Activated CD4-positive, CD25-positive, alpha-beta regulatory T cell (primary cell): Measurements from ENCODE around the gene RAB44.

Experiments
- DNase-seq, 4 experiments: peaks; one replicate each; lab custom pipeline; 2025; lab: John Stamatoyannopoulos, UW

RAB44 gene

DNA sequence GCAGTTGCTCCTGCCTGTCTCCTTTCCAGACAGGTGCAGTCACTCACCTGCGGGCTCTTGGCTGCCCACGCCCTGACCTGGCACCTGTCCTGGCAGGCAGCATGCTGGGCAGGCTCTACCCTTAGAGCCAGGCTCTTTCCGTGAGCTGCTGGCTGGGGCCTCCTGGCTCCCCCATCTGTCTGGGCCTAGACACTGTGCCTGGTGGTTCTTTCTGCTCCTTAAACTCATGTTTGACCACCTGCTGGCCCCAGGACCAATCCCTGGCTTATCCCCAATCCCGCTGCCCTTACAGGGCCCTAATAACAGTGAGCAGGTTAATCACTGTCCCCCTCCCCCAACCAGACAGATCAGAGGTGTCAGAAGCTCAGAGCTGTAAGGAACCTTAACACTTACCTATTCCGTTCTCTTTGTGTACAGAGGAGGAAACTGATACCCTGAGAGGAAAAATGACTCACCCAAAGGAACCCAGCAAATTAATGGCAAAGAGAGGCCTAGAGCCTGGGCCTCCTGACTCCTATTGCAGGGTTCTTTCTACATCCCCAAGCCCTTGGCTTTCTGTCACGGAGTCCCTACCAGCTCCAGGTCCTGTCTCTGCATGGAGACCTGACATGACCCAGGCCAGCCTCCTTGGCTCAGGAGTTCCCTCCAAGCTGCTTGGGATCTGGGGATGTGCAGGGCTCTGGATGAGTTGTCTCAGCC is 54.7 kb downstream of the RAB44 start:
- DNase-seq, result no peak

DNA sequence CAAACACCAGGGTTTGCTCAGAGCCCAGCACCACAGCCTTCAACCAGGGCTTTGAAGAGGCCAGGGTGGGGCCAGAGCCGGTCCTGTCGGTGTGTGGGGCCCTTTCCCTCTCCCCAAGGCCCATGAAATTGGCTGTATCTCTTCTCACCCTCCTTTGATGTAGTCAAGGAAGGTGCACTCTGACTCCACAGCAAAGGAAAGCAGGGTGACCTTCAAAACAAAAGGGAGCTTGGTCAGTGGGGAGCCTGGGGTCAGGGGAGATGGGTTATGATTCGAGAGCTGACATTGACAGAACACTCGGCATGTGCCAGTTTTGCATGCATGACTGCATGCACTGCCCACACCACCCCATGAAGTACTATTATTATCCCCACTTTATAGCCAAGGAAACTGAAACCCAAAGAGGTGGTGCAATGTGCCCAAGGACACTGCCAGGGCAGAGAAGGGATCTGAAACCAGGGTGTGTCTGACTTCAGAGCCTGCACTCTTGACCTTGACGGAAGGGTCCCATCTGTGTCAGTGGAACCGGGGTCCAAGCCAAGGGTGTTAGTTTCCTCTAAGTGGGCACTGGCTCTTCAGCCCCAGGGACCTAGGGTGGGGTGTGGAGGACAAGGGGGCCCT is 55.4 kb downstream of the RAB44 start:
- DNase-seq, result no peak

DNA sequence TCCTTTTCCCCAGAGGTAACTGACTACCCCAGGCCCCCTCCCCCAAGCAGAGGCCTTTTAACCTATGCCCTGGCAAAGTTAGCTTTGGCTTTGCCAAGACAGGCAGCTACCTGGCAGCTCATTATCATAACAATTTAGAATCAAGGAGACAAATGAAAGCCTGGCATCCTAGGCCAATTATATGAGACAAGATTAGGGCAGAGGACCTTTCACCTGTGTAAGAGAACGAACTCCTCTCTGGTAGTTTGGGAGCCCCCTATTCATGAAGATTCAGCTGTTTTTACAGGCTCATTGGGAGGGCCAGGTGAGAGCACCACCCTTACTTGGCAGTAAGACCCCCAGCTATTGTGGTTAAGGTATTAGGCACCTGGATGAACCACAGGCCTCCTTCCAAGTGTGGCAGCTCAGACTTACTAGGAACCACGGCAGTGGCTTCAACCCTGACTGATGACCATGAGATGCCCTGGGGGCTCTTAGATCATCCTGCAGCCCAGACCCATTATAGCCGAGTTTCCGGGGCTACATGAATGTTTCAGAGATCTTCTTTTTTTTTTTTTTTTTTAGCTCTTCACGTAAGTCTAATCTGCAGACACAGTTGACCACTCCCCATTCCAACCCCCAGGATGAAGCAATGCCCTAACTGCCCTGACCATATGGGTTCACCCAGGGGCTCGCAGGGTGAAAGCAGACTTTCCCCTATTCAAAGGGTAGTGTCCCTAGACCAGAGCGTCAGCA is 56.2 kb downstream of the RAB44 start:
- DNase-seq, result no peak

DNA sequence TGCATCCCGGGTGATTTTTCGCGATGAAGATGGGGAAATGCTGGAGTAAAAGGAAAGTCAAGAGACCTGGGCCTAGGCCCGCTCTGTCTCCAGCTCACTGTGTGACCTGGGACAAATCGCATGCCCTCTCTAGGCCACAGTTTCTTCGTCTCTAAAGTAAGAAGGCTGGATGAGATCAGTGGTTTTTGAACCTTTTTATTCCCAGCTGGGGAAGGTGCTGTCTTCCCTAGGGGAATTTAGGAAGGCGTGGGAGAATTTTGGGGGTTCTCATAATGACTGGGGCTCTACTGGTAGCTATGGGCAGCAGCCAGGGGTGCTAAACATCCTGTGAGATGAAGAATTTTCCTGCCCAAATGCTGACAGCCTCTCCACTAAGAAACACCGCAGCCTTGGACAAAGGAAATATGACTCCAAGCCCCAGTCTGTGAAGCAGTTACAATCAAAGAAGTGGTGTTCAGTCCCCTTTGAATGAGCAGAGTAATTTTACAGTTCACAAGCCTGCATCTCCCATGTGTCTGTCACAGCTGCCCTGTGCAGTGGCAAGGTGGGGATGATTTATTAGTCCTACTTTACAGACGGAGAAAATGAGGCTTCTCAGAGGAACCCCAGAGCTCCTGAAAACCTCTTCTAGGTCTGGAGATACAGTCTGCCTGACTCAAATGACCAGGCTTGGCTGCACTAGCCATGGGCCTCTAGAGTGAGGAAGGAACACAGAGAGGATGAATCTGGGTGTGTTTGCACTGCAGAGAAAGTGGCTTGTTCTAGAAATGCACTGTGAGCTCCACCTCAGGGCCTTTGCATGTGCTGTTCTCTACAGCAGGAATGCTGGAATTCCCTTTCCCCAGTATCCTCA is 57.2 kb downstream of the RAB44 start:
- no peak for DNase-seq

DNA sequence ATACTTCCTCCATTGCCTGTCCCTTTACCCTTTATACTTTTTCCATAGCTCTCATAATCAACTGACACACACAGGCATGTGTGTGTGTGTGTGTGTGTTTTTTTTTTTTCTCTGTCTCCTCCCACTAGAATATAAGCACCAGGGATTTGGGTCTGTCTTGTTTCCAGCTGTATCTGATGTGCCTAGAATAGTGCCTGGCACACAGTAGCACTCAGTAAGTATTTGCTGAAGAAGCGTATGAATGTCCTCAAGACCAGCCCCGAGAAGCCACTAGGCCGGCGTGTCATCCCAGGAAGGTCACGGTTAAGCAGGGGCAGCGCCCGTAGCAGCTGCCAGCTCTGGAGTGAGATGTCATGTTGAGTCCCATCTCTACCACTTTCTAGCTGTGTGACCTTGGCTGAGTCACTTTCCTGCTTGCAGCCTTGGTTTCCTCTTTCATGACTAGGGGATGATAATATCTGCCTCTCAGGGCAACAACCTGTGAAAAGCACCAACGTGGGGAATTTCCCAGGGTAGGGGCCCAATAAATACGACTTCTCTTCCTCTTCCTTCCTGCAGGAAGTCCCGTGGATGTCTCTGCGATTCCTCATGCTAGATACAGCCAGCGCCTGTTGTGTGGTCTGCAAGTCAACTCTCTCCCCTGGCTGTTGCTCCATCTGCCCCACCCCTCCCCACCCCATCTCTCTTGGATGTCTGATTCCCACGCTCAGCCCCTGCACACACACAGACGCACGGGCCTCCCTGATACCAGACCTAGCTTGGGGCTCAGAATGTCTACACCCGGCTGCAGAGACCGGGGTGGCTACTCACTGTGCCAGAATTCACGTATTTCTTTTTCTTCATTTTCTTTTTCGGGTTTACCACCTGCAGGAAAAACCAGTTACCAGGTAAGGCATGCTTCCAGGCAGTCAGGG is 58.1 kb downstream of the RAB44 start:
- DNase-seq, result peak; percentile 17 to 47 (median 36)

DNA sequence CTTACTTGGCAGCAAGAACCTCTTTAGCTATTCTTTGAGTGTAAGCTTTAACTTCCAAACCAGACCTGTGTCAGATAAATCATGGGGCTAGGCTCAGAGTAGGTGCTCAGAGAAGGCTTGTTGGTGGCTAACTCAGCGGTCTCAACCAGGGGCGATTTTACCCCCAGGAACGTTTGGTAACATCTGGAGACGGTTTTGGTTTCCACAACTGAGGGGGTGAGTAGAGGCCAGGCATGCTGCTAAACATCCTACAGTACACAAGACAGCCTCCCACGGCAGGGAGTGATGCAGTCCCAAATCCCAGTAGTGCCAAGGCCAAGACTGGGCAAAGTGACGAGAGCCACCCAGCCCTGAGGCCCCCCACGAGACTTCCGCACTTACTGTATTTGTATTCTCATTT is 59.2 kb downstream of the RAB44 start:
- DNase-seq, result no peak

DNA sequence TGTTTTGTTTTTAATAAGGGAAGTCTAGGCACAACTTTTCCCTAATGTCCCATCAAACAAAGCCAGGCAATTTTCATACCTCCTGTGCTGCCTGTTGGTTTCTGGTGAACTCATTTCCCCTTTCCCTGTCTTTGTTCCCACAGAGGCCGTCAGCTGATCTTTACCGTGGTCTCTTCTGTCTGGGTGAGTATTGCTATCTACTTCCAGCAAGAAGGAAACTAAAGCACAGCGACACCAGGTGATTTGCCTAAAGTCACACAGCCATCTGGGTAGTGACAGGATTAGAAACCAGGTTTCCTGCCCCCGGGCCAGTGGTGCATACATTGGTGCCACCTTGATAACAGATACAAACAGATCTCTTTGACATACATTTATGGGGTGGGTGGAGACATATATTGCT is 59.6 kb downstream of the RAB44 start:
- DNase-seq, result no peak

DNA sequence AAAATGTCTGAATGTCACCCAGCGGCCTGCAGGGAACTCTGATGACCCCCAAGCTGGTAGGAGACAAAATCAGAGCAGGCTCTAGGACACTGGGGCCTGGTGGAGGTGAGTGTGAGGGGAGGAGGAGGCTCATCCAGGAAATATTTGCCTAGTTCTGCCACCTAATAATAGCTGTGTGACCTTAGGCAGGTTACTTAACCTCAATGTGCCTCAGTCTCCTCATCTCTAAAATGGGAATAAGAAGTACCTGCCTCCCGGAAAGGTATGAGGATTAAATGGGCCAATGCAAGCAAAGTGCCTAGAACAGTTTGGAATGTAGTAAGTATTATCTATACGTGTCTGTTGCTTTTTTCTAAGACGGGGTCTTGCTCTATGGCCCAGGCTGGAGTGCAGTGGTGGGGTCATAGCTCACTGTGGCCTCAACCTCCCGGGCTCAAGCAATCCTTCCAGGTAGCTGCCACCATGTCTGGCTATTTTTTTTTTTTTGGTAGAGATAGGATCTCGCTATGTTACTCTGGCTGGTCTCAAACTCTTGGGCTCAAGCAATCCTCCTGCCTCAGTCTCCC is 60.4 kb downstream of the RAB44 start:
- DNase-seq, result no peak

DNA sequence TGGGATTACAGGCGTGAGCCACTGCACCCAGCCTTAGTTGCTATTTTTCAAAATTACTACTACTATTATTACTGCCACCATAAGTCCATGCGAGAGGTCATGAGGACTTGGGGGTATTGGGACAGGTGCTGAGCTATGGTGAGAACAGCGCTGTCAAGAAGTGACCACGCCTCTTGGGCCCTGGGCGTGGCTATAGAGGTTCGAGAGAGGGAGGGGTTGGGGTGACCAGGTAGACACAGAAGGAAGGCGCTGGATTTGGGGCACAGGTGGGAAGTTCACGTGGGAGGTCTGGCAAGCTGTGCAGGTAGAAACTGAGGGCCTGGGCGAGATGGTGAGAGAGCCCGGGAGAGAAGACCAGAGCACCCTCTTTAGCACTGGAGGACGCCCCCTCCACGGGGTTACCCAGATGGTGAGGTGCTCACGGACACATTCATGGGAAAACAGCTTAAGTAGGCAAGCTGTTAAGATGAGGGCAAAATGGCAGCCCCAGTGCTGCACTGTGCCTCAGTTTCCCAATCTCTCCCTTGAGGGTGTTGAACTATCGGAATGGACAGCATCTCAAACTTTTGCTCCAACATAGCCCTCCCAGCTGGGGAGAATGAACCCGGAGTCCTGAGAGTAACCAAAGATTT is 61.0 kb downstream of the RAB44 start:
- no peak for DNase-seq

DNA sequence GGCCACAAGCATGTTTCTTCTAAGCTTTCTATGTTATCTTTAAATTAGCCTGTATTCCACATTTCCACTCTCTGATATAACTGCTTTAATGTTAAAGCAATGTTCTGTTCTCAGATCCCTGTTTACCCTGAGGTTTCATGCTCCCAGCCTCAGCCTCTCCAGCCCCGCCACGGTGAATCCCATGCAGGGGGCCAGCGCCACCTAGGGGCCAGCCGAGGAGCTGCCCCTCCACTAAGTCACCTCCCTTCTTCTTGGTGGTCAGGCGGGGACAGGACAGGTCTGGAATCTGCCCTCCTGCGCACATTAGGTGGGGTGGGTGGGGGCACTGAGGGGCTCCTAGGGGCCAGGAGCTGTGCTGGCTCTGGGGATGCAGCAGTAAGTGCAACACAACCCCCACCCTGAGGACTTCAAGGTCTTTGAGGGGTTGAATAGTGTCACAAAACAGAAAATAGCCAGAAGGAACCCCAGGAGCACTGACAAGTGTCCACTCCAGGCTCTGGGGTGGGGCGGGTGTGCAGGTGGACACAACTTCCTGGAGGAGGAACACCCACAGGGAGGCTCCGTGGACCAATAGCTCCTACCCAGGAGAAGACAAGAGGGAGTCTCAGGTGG is 61.6 kb downstream of the RAB44 start:
- peak; percentile 56 to 81 (median 64) for DNase-seq

DNA sequence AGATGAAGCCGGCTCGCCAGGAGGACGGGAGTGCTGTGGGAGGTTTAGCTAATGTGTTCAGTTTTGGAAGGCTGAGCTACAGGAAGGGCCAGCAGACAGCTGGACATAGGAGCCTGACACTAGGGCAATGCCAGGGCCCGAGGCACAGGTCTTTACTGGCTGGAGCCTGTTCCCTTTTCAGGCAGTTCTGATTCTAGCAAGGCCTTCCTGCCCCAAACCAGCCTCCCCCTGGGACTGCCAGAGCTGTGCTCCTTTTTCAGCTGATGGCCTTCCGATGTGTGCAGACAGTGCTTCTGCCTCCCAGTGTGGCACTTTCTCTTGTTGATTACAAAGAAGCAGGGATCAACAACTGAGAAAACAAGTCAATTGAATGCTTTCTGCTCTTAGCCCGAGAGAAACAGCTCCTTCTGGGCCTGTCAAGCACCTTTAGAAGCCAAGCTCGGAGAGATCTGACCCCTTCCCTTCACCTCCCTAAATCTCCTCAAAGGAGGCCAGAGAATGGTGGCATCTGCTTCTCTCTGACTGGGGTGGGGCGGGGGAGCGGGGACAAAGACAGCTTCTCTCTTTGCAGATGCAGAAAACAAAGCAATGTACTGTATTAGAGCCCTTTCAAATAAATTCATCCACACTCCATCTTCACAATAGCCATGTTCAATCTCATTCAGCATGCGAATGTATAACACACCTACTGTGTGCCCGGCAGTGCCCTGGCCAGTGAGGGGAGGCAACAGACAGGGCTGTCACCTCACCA is 63.2 kb downstream of the RAB44 start:
- DNase-seq, result no peak

DNA sequence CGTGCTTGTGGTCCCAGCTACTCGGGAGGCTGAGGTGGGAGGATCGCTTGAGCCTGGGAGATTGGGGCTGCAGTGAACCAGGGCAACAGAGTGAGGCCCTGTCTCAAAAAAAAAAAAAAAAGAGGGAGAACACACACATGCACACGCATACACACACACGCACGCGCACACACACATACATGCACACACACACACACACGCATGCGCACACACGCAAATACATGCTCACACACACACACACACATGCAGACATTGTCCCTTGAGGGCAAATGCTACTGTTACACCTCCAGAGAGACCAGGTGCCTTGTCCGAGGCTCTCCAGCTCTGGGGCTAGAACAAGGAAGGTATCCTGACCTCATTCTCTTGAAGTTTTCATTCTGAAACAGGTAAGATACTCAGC is 64.5 kb downstream of the RAB44 start:
- no peak for DNase-seq

DNA sequence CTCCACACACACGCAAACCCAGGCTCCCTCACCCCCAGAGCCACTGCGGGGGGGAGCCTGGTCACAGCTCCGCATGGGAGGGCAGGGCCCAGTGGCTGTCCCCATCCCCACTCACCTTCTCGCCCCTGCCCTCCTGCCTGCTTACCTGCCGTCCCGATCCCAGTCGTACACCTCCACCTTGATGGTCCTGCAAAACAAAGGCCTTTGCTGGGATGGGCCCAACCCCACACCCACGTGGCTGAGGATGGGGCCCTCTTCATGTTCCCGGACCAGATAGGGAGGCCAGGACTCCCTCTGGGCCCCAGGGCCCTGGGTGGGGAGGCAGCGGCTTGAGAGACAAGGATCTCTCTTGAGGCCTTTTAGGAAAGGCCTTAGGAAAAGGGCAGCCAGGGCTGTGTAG is 67.6 kb downstream of the RAB44 start:
- no peak for DNase-seq

DNA sequence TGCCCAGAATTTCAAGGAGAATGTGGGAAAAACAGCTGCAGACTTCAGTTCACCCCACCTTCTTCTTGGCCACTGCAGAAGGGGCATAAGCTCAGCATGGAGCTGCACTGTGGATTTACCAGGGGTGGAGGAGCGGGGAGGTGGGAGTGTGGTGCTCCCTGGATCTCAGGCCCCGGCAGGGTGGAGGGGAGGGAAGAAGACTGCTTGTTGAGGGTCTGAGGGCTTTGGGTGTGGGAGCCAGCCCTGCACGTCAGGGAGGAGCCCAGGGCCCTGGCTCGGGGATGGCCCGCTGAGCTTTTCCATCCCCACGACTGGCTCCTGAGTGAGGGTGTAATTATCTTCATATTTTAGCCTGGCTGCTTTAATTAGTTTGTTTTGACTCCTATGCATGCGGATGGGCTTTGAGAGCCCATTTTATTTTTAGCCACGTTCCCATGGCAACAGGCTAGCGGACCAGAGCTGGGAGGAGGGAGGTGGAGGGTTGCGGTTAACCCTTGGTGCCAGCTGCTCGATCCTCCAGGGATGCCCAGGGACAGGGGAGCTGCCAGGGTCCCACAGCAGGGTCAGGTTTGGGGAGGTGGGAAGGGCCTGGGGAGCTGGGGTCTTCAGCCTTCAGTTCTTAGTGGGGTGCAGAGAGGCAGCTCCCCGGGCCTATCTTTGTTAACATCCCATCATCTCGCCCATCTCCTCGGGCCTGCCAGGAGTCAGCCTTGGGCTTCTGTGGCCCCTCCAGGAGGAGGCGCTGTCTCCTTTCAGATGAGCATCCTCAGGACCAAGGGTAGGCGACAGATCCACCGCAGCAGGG is 68.2 kb downstream of the RAB44 start:
- DNase-seq, result peak; percentile 64 to 70 (median 67)

DNA sequence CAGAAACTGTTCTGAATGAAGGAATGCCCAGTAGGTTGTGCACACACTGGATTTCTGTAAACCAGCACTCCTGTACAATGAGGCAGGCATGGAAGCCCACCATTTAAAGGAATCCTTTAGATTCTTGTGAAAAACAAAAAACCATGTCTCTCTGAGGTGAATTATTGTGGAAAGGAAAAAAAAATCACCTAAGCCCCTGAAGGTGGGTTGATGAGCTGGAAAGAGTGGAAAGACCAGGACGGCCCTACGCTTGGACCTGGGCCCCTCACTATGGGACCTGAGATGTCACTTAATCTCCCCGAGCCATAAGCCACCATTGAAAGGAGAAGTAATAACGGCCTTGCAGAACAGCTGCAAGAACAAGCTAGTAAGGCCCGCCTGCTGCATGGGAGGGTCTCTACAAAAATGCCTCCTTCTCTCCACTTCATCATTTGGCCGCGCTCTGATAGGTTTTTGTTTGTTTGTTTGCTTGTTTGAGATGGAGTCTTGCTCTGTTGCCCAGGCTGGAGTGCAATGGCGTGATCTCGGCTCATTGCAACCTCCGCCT is 68.8 kb downstream of the RAB44 start:
- DNase-seq, result no peak

DNA sequence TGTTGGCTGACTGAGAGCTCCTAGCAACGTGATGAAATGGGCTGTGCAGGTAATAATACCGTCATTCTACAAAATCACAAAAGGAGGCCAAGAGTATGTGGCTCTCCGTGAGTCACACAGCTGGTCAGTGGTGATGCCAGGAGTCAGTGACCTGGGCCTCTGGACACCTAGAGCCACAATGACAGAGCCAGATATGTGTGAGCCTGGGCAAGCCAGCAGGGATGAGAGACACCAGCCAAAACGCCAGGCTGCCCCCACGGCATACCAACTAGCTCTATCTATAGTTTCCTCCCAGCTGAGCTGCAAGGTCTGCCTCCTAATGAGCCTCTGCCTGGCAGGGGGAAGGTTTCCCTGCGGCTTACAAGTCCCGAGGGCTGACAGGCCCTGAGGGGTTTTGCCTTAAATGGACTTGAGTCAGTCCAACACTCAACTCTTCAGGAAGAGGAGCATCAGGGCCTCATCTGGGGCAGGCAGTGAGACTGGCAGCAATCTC is 71.6 kb downstream of the RAB44 start:
- no peak for DNase-seq

DNA sequence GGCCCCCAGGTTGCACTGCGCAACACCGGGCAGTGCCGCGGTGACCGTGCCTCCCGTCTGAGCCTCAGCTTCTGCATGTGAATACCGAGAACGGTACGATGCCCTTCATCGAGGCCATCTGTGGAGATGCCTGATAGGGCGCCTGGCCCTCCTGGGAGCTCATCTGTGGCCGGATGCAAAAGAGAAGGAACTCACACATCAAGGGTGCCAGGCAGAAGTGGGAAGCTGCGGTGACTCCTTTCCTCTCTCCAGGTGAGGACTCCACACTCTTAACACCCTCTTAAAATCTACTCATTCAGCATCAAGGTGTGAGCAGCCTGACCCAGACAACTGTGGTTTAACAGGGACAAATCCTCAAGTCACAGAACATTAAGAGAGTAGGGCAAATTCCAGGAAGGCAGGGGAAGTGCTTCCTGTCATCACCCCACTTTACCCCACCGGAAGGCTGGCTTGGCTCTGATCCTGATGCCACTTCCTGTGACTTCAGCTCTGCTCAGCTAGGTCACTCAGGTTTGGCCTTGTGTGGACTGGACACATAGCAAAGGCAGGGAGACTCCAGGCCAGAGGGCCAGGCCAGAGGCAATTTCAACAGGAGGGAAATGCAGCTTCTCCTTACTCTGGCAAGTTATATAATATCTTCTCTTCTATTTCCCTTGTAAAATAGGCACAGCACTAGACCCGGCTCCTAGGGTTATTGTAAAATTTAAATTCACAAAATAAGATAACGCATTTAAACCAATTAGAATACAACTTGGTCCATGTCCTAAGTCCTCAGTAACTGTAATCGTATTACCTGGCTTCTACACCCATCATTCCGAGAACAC is 72.3 kb downstream of the RAB44 start:
- DNase-seq, result peak in 1 of 4 experiments; percentile 11
